NCI-H774 (cell line): ENCODE data around the gene DYNC1I1.

Experiments used
- DNase-seq: peaks from one replicate; lab custom pipeline; 2025; lab: John Stamatoyannopoulos, UW

The DYNC1I1 gene

DNA sequence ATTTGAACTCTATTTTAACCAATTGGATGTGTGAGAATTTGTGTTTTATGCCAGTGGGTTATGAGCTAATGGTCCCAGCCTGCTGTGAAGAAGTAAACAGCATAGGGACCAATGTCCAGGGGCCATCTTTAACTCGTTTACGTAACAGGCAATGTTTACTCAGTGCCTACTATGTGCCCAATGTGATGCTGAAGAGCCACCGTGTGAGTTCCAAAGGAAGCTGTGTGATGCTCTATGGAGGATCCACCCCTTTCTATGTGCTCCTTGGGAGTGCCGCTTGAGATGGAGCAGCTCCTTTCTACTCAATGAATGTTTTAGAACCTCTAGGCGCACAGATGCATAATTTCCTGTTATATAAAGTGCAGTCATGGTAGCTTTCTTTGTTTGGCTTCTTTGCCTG, 21.3 kb downstream of the DYNC1I1 start:
- DNase-seq = no peak

DNA sequence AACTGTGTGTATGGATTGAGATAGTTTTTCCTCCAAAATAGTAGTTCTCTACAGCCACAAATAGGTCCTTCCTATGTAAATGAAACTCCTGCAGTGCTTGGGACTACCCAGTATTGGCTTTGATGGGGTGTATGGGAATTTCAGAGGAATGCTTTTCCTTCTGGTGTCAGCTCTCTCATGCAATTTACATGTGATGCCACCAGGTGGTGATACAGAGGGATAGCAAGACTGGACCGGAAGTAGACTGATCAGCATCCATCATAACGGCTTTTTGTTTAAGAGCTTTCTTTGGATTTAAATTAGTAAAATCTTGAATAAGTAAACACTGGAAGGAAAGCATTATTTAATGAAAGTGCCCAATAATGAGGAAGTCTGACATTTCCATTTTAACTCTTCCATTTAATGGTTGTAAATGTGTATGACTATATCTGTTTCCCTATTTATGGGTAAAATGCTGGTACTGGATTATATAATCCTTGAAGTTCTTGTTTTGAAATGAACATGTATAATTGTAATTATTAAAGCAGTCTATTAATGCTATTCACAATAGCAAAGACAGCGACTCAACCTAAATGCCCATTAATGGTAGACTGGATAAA, 22.7 kb downstream of the DYNC1I1 start:
- DNase-seq = no peak

DNA sequence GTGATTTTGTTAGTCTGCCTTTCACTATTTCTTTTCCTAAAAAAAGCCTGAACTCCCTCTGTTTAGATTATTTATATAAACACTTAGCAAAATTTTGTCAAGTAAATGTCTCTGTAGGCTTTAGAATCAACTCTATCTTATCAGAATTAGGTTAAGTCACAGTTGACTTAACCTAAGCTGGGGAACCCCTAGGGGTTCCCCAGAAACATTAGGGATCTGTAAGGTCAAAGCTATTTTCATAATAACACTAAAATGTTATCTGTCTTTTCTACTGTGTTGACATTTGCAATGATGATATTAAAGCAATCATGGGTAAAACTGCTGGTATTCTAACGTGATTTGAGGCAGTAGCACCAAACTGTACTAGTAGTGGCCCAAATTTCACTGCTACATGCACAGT, 24.3 kb downstream of the DYNC1I1 start:
- no peak for DNase-seq

DNA sequence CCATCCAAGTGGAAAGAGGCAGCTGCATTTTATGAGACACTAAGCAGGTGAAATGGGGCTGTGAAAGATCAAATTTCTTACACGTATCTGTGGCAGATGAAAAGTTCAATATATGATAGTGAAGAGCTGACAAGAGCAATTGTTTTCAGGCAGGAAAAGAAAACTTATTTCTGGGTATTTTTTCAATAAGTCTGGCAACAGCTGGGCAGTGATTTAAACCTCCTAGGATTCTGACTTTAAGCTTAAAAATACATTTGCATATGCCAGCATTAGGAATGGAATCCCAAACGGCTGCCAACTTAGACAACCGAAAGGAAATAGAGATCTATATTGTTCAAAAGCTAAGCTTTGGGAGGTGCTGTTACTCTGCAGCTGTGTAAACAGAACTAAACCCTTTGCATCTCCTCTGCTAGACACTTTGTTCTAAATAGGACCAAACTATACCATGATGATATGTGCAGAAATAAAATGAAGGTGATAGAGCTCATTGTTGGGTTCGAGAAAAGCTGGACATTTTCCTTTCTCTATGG, 26.1 kb downstream of the DYNC1I1 start:
- DNase-seq = peak; percentile 44

DNA sequence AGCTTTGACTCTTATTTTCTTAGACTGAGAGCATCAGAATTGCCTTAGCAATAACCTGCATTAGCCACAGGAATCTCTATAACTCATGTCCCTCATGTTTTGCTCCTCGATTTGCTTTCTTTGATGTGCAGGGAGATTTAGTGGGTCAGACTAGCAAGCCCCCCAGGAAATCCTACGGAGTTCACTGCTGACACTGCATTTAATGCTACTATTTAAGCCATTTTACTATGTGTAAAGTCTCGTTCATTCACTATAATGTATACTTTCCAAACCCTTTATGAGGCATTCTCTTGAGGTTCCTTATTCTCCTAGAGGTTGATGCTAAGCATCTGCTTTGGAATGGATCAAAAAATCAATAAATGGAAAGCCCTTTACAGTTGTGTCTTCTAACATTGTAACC, 28.4 kb downstream of the DYNC1I1 start:
- DNase-seq = no peak

DNA sequence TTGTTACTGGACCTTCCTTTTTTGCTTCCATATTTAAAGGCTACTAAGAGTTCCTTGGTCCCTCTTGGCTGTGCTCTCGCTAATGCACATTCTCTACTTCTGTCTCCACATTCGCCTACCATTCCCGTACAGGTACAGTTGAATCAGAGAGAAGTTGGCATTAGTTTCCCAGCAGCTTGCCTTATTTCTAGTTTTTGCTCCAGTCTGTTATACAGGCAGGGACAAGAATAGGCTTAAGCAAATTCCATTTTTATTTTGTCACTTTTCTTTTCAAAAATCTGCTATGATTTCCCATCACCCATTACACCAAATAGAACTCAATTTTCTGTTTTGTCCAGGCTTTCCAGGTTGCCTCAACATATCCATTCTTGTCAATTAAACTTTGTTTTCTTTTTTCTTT, 29.9 kb downstream of the DYNC1I1 start:
- no peak for DNase-seq

DNA sequence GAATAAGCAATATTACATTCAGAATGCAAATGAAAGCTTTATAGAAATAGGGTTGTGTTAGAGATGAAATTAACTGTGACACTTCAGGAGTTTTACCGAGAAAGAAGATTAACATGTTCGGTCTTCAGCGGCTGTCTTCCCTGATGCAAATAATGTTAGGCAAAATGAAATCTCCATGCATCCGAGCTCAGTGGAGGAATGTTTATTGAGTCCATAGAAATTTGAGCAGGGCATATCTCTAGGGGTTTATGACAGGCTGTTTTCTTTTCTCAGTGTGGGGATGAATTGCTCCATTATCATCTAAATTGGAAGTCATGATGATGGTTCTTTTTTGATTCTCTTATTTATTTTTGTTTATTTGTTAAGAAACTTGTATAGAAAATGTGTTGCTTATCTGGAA, 31.7 kb downstream of the DYNC1I1 start:
- DNase-seq = no peak

DNA sequence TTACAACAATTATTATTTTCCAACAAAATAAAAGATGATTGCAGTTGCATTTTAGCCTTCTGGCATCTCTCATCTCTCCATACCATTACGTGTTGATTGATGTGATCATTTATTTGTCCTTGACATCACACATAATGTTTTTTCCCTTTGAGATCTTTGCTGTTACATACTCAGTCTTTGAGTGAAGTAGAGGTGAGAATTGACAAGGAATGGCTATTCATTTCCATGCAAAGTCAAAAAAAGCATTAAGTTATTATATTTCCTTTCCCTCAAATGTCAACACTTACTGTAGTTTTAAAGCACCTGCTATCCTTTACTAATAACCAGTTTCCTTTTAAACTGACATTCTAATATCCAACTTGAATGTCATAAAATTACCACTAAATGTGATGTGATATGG, 33.6 kb downstream of the DYNC1I1 start:
- DNase-seq = no peak

DNA sequence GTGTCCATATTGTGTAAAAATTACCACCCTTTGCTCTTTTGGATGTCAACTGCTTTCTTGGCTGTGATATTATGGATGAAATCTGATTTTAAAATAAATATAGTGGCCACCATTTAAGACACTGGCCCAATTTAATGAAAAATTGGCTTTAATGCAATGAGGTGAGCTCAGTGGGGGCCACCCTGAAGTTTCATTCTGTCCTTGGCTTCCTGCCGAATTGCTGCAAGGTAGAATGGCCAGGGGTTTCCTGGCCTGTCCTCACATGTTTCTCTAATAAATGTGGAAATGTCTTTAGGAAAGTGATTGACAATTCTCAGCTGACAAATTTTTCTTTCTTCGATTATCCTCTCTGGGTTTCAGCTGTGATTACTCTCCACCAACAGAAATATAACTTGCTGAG, 36.0 kb downstream of the DYNC1I1 start:
- DNase-seq = no peak

DNA sequence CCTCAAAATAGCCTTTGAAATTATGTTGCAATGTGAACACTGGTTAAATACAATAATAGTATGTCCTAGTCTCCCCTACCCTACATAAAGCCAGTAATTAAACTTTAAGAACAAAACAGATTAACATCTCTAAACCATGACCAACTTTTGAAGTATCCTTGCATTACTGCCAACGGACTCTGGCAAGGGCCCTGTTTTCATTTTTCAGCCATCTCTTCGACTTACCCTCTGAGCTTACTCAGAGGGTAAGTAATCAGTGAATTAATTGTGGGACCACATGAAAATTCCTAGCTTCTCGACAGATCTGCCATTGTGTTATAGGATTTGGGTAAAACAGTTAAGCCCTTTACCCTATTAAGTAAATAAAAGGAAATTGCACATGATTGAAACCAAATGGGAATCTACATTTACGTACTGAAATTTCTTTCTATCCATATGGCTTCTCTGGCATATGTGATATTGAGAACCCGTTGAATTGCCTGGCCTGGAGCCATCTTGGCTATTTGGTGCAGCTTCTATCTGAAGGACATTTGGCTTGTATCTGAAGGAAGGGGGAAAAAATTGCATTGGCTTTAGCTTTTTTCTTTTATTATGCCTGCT, 39.6 kb downstream of the DYNC1I1 start:
- DNase-seq = no peak

DNA sequence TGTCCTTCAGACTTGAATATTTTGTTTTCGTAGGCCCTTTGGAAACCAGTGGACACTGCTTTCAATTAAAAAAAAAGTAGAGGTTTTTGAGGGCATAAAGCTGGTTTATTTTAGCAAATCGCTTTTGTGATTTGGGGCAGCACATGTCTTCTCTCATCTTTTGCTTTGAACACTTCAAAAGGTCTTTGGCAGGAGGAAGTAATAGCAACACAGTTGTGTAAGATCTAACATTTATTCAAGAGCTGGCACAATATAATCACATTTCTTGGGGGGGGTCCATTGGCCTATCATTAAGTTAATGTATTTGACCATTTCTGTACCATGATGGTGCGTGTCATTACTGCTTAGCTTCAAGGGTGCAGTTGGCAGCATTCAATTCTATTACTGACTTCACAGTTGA, 42.4 kb downstream of the DYNC1I1 start:
- no peak for DNase-seq

DNA sequence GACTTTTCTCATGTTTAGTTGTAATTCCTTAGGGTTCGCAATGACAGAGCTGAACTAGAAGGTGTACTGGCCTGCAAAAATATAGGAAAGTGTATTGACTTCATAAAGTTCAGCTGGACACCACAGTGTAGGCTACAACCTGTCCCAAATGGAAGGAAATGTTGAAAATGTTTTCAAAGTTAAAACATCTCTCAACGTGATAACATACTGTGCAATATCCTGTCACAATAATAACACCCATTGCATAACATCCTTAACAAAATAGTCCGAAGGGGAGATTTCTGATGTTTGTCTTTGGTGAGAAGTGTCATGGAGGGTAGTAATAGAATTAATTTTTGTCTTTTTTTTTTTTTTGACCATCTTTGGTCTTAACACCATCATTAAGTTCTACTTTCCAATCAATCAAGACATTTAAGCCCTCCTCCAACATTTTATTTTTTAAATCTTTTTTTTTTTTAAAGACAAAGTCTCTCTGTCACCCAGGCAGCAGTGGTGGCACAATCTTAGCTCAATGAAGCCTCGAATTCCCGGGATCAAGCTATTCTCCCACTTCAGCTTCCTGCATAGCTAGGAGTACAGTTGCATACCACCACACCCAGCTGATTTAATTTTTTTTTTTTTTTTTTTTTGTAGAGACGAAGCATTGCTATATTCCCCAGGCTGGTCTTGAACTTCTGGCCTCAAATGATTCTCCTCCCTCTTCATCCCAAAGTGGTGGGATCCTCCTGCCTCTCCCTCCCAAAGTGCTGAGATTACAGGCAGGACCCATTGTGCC, 45.7 kb downstream of the DYNC1I1 start:
- no peak for DNase-seq

DNA sequence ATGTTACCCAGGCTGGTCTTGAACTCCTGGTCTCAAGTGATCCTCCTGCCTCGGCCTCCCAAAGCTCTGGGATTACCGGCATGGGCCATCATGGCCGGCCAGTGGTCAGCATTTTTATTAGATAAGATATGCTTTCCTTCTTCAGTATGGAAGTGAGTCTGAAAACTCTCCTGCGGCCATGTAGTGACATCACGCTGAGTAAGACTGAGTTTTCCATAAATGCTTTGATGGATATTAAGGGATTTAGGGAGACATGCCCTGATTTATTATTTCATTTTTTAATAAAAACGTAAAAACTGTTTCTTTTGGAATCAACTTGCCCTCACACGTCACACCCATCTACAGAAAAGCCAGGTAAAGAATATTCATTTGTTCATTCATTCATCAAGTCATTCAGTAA, 48.4 kb downstream of the DYNC1I1 start:
- DNase-seq = no peak

DNA sequence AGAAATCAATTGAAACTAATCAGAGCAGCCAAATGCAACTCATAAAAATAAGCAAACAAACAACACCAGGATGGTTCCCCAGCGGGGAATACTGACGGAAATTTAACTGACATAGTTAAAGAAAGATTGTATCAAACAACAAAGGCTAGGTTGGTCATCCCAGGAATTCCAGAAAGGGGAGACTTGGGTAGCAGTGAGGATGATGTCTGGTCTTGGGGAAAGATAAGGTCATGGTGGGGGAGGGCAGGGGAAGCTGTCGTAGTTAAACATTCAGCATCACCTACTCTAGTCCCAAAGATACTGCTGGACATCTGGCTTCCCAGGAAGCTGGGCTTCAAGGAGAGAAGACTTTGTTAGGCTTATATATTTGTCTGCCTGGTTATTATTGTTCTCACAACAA, 50.4 kb downstream of the DYNC1I1 start:
- DNase-seq = no peak

DNA sequence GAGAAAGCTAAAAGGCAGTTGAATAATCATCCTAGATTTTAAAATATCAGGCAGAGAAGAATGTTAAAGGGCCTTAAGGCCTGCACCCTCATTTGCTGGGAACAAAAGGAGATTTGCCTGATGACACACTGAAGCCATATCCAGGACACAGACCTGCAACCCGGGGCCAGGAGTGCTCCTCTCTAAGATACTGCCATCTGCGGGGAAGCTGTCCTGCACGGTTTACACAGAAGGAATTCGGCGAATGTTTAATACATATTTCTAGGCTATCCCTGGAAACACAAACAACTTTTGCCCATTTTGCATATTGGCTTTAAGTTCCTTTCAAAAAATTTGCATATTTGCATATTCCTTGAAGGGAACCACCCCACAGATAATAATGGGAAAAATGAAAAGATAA, 52.3 kb downstream of the DYNC1I1 start:
- DNase-seq = no peak

DNA sequence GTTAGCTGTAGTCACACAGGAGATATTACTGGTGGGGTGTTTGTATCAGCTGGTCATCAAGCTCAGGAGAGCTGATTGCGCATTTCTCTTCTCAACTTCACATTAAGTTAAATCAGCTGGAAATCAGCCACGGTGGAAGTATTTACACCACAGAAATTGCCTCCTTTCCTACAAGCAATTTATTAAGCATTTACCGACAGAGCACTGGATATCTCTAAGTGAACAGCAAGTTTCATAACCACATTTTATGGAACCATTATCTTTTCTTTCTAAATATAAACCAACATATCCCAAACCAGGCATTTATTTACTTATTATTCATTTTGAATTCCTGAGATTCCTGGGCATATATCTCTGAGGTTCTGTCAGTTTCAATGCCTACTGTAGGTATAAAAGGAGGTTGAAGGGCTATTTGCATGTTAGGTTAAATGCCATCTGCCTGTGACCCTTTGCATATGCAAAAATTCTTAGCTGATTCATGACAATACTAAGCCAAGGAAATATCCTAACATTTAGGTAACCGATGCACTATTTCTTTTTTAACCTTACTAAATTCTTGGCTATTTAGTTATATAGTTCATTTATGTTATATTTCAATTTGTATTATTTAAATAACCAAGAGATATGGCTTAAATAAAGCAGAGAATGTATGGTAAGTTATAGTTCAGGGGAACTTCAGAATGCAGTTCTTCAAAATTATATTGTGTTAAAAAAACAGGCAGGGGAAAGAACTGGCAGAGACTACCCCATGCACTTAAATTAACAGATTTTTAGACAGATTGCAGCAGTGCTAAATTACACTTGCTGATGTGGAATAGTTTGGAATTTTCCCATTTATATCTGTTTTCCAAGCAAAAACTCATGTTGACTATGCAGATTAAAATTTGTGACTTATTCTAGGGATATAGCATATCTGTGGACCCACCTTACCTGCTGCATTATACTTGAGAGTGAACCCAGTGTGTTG, 56.8 kb downstream of the DYNC1I1 start:
- no peak for DNase-seq

DNA sequence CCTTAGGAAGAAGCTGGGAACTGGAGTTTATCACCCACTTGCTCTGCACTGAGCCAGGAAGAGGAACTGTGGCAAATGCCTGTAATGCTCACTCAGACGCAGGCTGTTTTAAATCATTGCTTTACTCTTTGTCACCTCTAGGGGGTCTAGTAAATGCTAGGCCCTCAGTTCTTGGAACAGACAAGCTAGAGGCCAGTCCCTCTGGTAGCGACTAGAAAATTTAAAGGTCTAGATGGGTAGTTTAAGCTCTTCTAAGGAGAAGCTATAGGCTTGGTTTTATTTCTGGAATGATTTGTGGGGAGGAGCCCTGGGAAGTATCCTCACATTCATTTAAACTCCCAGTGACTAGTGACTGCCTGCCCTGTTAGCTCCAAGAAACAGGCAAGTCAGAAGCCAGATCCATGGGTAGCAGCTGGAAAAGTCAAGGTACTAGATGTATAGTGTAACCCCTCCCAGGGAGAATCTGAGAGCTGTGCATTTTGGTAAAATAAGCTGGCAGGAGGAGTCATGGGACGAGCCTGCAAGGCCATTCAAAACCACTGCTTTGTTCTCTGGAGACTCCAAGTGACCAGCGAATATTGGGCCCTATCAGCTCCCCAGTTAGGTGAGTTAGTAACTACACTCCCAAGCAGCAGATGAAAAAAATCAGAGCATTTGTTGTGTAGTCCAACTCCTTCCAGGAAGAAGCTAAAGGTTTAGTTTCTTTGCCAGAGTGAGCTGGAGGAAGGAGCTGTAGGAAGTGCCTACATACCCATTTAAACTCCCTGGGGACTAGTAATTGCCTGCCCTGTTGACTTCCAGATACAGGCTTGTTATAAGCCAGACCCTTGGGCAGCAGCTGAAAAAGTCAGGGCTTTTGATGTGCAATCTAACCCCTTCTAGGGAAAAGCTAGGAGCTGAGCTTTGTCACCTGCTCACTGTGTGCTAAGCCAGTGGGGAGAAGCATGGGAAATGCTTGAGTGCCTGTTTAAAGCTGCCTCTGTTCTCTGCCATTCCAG, 68.9 kb downstream of the DYNC1I1 start:
- no peak for DNase-seq

DNA sequence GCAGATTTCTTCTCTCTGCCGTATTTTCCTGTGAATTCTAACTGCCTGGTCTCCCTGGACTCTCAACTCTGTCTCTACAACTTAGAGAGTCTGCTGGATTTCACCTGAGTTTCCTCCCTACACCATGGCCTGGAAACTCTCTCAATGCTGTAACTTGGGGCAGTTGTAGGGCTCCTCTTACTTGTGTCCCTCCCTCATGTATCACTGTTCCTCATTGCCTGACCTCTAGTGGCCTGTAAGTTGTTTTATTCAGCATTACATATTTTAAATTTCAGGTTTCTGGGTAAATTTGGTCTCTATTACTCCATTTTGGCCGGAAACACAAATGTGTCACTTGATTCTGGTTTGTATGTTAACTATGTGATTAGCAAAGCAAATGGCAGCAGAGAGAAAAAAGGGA, 70.9 kb downstream of the DYNC1I1 start:
- DNase-seq = no peak

DNA sequence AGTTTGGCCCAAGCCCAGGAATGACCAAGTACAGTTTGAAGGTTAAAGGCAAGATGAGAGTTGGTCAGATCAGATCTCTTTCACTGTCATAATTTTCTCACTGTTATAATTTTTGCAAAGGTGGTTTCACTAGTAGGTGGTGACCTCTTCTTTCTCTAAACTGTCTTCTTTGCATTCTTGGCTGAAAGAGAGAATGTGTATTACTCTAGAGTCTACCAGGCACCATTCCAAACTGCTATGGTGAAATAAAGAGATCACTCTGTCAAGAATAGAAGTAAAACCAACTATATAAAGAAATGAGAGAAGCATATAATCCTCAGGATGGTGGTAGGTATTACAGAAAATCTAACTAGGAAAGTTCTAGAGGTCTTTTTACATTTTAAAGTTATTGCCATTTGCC, 72.7 kb downstream of the DYNC1I1 start:
- no peak for DNase-seq

DNA sequence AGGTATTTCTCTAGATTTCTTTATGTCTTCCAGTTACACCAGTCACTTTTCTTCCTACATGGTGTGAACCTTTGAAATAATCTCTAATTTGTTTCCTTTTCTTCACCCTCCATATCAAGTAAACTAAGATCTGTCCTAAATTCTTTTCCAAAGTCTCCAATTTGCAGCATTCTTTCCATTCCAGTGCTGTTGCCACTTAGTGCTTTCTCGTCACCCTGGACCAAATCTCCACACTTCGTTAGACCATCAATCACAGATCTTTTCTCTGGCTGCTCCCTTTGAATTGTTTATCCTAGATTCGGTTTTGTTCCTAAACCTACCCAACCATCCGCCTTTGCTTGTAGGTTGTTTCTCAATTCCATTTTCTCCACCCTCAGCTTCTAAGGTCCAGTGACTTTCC, 74.7 kb downstream of the DYNC1I1 start:
- DNase-seq = no peak

DNA sequence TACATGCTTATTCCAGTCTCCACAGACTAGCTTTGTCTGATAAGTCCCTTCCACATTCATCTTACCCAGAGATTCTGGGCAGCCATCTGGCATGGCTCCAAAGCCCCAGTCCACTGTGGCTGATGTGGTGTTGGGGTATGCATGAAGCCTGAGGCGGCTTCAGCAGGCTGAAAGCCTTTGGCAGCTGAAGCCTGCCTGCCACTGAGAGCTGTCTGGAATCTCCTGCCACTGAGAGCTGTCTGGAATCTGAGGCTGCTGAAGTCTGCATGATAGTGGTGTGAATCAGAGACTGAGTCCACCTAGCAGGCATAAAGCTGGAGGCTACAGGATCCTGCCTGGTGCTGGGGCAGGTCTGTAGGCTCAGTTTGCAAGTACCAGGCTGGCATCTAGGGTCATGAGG, 87.1 kb downstream of the DYNC1I1 start:
- no peak for DNase-seq
